LNCaP clone FGC (cell line): ENCODE results near the gene PDZRN3.

Experiments used
- DNase-seq: peaks from one replicate; pipeline ENCODE4 v3.0.0-alpha.2; 2011; ENCODE audit warnings: low read depth
- H3K4me3 ChIP-seq: 2 replicates; pipeline ENCODE4 v1.5.1; 2011; ENCODE audit warnings: mild to moderate bottlenecking, low read depth, low read length, control low read depth
- TF ChIP-seq, protein P1 (sequence below): IDR thresholded peaks from 2 replicates; pipeline ENCODE4 v1.5.1; 2012; ENCODE audit warnings: mild to moderate bottlenecking; ENCODE audit not compliant: control insufficient read depth, insufficient read depth; ENCODE audit errors: extremely low read depth

PDZRN3 gene

DNA sequence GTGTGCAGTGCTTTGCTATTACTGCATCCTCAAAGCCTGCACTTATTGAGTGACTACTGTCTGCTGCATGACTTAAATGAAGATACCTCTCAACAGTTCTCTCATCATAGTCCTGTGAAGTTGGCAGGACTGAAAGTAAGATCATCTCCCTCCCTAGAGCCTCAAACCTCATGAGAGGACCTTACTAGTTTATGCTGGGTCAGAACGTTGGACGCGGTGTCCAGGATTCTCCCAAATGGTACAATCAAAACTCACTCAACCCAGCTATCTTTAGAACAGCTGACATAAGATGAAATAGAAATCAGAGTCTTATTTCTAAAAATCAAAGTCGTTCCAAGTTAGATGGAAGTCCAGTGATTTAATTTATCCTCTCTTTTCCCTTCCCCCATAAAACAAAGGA, 219.7 kb downstream of the PDZRN3 start:
- TF ChIP-seq, protein P1, sequence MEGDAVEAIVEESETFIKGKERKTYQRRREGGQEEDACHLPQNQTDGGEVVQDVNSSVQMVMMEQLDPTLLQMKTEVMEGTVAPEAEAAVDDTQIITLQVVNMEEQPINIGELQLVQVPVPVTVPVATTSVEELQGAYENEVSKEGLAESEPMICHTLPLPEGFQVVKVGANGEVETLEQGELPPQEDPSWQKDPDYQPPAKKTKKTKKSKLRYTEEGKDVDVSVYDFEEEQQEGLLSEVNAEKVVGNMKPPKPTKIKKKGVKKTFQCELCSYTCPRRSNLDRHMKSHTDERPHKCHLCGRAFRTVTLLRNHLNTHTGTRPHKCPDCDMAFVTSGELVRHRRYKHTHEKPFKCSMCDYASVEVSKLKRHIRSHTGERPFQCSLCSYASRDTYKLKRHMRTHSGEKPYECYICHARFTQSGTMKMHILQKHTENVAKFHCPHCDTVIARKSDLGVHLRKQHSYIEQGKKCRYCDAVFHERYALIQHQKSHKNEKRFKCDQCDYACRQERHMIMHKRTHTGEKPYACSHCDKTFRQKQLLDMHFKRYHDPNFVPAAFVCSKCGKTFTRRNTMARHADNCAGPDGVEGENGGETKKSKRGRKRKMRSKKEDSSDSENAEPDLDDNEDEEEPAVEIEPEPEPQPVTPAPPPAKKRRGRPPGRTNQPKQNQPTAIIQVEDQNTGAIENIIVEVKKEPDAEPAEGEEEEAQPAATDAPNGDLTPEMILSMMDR, result no peak
- no peak for DNase-seq
- H3K4me3 ChIP-seq, result no peak overlapping the region

DNA sequence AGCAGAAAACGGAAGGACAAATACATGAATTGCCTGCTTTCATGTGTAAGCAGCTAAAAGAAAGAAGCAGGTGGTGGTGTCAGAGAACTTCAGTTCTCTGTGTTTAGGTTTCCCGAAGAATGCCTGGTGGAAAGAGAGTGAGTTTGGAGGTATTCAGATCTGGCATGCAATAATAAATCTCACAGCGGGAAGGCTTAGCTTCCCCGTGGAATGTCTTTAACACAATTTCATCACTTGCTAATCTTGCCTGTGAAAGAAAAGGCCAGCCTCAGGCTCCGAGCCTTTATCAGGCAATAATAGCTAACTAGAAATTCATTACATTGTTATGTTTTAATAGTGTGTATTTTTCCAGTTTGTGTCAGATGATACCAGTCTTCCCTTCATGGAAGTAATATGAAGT, 220.3 kb downstream of the PDZRN3 start:
- TF ChIP-seq, protein P1, result no peak
- no peak for DNase-seq
- H3K4me3 ChIP-seq, result no peak overlapping the region

GRCh38 chr3:73403444-73403843, 221.3 kb downstream of the PDZRN3 start:
- no peak for DNase-seq
- TF ChIP-seq, protein P1, result no peak
- H3K4me3 ChIP-seq, result no peak overlapping the region

- H3K4me3 ChIP-seq, result no peak overlapping the region
- TF ChIP-seq, protein P1, result no peak
- DNase-seq, result no peak
These were observed 223.0 kb downstream of the PDZRN3 start for GRCh38 chr3:73401616-73402279.

- no peak overlapping the region for H3K4me3 ChIP-seq
- DNase-seq, result no peak
- TF ChIP-seq, protein P1, result no peak
These were observed 223.7 kb downstream of the PDZRN3 start for GRCh38 chr3:73401059-73401458.

DNA sequence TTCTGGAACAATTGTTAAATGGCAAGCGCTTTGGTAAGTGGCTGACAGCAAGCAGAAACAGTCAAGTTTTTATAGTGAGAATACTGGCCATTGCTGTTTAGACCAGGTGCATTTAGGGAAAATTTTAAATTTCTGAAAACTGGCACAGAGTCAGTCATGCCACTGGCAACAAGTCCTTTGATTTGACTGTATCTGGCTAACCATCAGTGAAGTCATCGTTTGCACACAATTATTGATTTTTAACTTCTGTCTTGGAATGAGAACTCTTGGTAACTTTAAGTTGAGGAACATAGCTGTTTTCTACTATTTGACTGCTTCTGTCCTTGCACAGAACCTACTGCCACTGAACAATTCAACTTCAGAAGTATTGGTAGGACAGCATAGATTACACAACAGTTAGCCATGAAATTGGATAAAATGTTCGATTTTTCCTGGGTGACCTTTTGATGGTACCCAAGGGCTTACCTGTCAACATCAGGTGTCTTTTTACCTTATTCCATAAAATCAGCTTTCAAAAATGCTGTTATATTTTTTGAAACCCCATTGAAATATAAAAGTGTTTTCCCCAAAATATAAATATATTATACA, 225.0 kb downstream of the PDZRN3 start:
- H3K4me3 ChIP-seq, result no peak overlapping the region
- TF ChIP-seq, protein P1, result no peak
- peak; percentile 13 for DNase-seq

GRCh38 chr3:73399106-73399505, 225.6 kb downstream of the PDZRN3 start:
- peak; percentile 10 for DNase-seq
- TF ChIP-seq, protein P1, result no peak
- H3K4me3 ChIP-seq, result no peak overlapping the region
